GM19043 (cell line): ENCODE data around the gene TRIM61.

Experiments used
- ATAC-seq: cut with Tn5 transposase; IDR thresholded peaks from one replicate; pipeline ENCODE4 v1.9.1; 2021; ENCODE audit warnings: low read depth; ENCODE audit not compliant: unreplicated experiment

The TRIM61 gene

GRCh38 chr4:164918956-164919355, 58.5 kb downstream of the TRIM61 start:
- no peak for ATAC-seq
